HG03457 (cell line): ENCODE data around the gene KLHL42.
"Not testable (repeated sequence)": the region's sequence is repeated elsewhere in the genome, so short reads cannot be mapped to it uniquely, and the experiment has no call there.

Experiments used
- ATAC-seq: cut with Tn5 transposase; IDR thresholded peaks from one replicate; pipeline ENCODE4 v1.9.1; 2021; ENCODE audit warnings: moderate number of reproducible peaks; ENCODE audit not compliant: unreplicated experiment

The KLHL42 gene

GRCh38 chr12:27814851-27815591 lies 35.0 kb downstream of the KLHL42 start:
- no peak for ATAC-seq

GRCh38 chr12:27817766-27818165 lies 37.7 kb downstream of the KLHL42 start:
- no peak for ATAC-seq

GRCh38 chr12:27818401-27818918 lies 38.4 kb downstream of the KLHL42 start:
- ATAC-seq, result no peak

GRCh38 chr12:27820564-27820963 lies 40.5 kb downstream of the KLHL42 start:
- no peak for ATAC-seq

- ATAC-seq, result no peak
Measured at GRCh38 chr12:27821259-27821973, 41.4 kb downstream of the KLHL42 start.

- ATAC-seq, result peak; percentile 74
Measured at GRCh38 chr12:27822076-27822712, 42.2 kb downstream of the KLHL42 start.

- ATAC-seq, result no peak
Measured at GRCh38 chr12:27823038-27823437, 43.0 kb downstream of the KLHL42 start.

- peak; percentile 44 for ATAC-seq
Measured at GRCh38 chr12:27824126-27824842, 44.3 kb downstream of the KLHL42 start.

GRCh38 chr12:27826076-27826475 lies 46.0 kb downstream of the KLHL42 start:
- ATAC-seq, result no peak

GRCh38 chr12:27828196-27828595 lies 48.2 kb downstream of the KLHL42 start:
- no peak for ATAC-seq

- no peak for ATAC-seq
Measured at GRCh38 chr12:27838543-27839185, 58.6 kb downstream of the KLHL42 start.

- no peak for ATAC-seq
Measured at GRCh38 chr12:27840229-27840999, 60.4 kb downstream of the KLHL42 start.

- ATAC-seq, result no peak
Measured at GRCh38 chr12:27841392-27841882, 61.4 kb downstream of the KLHL42 start.

GRCh38 chr12:27843714-27844245 lies 63.7 kb downstream of the KLHL42 start:
- no peak for ATAC-seq

- ATAC-seq, result no peak
Measured at GRCh38 chr12:27844366-27845090, 64.5 kb downstream of the KLHL42 start.

GRCh38 chr12:27845187-27845586 lies 65.2 kb downstream of the KLHL42 start:
- ATAC-seq, result no peak

- not testable (repeated sequence) for ATAC-seq
Measured at GRCh38 chr12:27845706-27846105, 65.7 kb downstream of the KLHL42 start.

GRCh38 chr12:27847293-27847692 lies 67.3 kb downstream of the KLHL42 start:
- not testable (repeated sequence) for ATAC-seq

- ATAC-seq, result no peak
Measured at GRCh38 chr12:27851311-27851710, 71.3 kb downstream of the KLHL42 start.
